Measurements from ENCODE around the gene BSDC1.

Gene BSDC1

GRCh38 chr1:32426489-32427255 lies 32.4 kb upstream of the BSDC1 start:
- ChIA-PET POLR2A (interaction anchor here (1.6 kb wide), 1 partner anchor 198 kb away, joined by 3 read pairs; no protein-coding TSS in a partner anchor), CTCF (interaction anchor here (0.8 to 1.3 kb wide), 2 partner anchors 13 to 22 kb away, joined by 5 read pairs; no protein-coding TSS in a partner anchor)
- no peak for DNase-seq (ENCODE audit: extremely low spot score)
- no peak for TF ChIP-seq NFRKB (IDR thresholded peaks at IDR 0.05)

GRCh38 chr1:32421775-32422174 lies 27.5 kb upstream of the BSDC1 start:
- TF ChIP-seq FOXK2 (IDR thresholded peaks at IDR 0.05), result no peak
- TF ChIP-seq NFRKB (IDR thresholded peaks at IDR 0.05), result no peak
- TF ChIP-seq CTBP1 (IDR thresholded peaks at IDR 0.05; ENCODE audit: borderline replicate concordance), result no peak
- POLR2A ChIA-PET, result no interaction called here
- DNase-seq (ENCODE audit: extremely low spot score), result no peak
- CTCF ChIA-PET, result interaction anchor here (2.0 kb wide), 1 partner anchor 21 kb away, joined by 5 read pairs; no protein-coding TSS in a partner anchor

DNA sequence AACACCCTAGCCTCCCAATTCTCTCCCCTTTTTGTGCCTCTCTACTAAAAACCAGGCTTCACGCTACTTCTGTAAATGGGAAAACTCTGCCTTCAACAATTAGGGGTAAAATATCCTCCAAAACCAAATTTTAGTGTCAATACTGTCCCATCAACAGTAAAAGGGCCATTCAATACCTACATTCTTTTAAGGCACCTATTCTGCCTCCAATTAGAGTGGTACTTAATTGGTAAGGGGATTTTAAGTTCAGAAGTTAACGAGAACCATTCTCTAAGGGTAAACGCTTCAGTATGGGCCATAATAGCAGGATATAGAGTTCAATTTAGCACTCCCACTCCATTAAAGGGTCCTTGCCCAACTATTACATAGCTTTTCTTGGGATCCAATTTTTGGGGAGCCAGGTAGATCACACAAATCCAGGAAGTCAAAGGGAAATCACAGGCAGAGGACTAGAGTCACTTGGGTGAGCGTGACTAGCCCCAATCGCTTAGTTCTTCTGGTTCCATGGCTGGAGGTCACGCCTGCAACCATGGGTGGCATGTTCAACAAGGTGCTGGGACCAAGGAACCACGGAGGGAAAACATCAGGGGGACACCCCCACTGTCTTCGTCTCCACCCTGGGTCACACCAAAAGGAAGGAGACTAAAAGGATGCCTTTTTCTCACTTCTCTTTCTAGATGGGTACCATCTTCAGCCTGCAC lies 20.1 kb upstream of the BSDC1 start:
- no peak for TF ChIP-seq SP1 (IDR thresholded peaks at IDR 0.05)
- TF ChIP-seq BHLHE40 (IDR thresholded peaks at IDR 0.05; ENCODE audit: borderline replicate concordance), result no peak
- no peak for TF ChIP-seq HDGF (IDR thresholded peaks at IDR 0.05; ENCODE audit: borderline replicate concordance)
- TF ChIP-seq FOXM1 (IDR thresholded peaks at IDR 0.05; ENCODE audit: borderline replicate concordance), result no peak
- TF ChIP-seq, protein P1, sequence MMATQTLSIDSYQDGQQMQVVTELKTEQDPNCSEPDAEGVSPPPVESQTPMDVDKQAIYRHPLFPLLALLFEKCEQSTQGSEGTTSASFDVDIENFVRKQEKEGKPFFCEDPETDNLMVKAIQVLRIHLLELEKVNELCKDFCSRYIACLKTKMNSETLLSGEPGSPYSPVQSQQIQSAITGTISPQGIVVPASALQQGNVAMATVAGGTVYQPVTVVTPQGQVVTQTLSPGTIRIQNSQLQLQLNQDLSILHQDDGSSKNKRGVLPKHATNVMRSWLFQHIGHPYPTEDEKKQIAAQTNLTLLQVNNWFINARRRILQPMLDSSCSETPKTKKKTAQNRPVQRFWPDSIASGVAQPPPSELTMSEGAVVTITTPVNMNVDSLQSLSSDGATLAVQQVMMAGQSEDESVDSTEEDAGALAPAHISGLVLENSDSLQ (IDR thresholded peaks at IDR 0.05), result no peak
- TF ChIP-seq NFRKB (IDR thresholded peaks at IDR 0.05), result no peak
- no peak for TF ChIP-seq CTBP1 (IDR thresholded peaks at IDR 0.05; ENCODE audit: borderline replicate concordance)
- TF ChIP-seq ELF4 (IDR thresholded peaks at IDR 0.05), result no peak
- ChIA-PET POLR2A (no interaction called here), CTCF (interaction anchor here (1.0 to 2.9 kb wide), 3 partner anchors 8 to 13 kb away, joined by 3 to 16 read pairs (median 5); no protein-coding TSS in a partner anchor)
- no peak for DNase-seq (ENCODE audit: extremely low spot score)

DNA sequence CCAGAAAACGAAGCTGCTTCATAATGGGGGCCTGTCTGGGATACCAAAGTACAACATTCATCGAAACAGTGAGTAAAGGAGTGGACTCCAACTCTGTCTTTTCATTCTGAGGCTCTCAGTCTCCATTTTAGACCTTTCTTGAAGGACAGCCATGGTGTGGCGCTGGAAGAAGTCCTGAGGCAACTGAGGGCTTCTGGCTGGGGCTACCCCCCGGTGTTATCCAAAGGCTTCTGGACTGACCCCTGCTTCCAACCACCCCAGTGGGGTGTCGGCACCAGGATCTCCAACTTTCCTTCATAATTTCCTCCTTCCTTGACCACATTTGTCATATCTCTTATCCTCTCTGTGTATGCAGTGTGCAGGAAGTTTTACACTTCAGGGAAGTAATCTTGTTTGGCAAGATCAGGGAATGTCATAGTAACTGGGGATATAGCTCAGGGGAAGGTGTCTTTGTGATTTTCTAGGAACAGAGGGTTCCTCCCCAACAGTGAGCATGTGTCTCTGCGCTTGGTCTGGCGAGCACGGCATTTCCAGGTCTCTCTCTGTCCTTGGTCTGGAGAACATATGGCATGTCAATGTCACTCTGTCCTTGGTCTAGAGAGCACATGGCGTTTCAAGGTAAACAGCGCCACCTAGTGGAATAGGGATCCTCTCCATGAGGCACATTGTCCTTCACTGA lies 19.4 kb upstream of the BSDC1 start:
- ChIA-PET POLR2A (no interaction called here), CTCF (interaction anchor here (0.7 to 2.9 kb wide), 7 partner anchors 8 to 197 kb away, joined by 3 to 16 read pairs (median 3); no protein-coding TSS in a partner anchor)
- TF ChIP-seq ZNF384 (IDR thresholded peaks at IDR 0.05) (no peak), ARNT (IDR thresholded peaks at IDR 0.05) (no peak), L3MBTL2 (conservative IDR thresholded peaks at IDR 0.05) (peak; percentile 75), FOXA1 (IDR thresholded peaks at IDR 0.05) (no peak), CTBP1 (IDR thresholded peaks at IDR 0.05; ENCODE audit: borderline replicate concordance) (no peak), TARDBP (IDR thresholded peaks at IDR 0.05) (no peak)
- TF ChIP-seq, protein P1 (IDR thresholded peaks at IDR 0.05), result peak; percentile 91
- DNase-seq (ENCODE audit: extremely low spot score), result peak; percentile 83

DNA sequence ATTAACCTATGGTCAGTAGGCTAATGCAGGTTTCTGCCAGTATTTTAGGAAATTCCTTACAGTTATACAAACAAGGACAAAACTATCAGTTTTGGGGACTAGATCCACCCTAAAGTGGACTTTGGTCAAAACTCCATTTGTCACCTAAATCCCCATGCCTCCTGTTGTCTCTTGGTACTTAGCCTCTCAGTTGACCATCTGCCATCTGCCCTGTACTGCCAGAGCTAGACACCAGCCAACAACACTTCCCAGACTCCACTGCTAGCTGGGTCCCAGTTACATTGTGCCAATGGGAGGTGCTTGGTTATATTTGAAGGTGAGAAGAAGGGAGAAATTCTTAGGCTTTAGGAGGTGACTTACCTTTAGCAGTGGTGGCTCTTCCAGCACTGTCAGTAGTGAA lies 17.0 kb upstream of the BSDC1 start:
- DNase-seq (ENCODE audit: extremely low spot score), result no peak
- TF ChIP-seq NFRKB (IDR thresholded peaks at IDR 0.05) (no peak), TARDBP (IDR thresholded peaks at IDR 0.05) (no peak), FOXM1 (IDR thresholded peaks at IDR 0.05; ENCODE audit: borderline replicate concordance) (no peak), L3MBTL2 (conservative IDR thresholded peaks at IDR 0.05) (no peak), SUZ12 (IDR thresholded peaks at IDR 0.05) (no peak), ARNT (IDR thresholded peaks at IDR 0.05) (no peak), FOXA1 (IDR thresholded peaks at IDR 0.05) (no peak)
- TF ChIP-seq, protein P1 (IDR thresholded peaks at IDR 0.05), result no peak
- ChIA-PET CTCF (interaction anchor here (1.2 kb wide), 1 partner anchor 10 kb away, joined by 7 read pairs; no protein-coding TSS in a partner anchor), POLR2A (interaction anchor here (0.6 to 1.5 kb wide), 2 partner anchors 17 to 57 kb away, joined by 3 to 8 read pairs; partner anchors contain the start of gene BSDC1)

DNA sequence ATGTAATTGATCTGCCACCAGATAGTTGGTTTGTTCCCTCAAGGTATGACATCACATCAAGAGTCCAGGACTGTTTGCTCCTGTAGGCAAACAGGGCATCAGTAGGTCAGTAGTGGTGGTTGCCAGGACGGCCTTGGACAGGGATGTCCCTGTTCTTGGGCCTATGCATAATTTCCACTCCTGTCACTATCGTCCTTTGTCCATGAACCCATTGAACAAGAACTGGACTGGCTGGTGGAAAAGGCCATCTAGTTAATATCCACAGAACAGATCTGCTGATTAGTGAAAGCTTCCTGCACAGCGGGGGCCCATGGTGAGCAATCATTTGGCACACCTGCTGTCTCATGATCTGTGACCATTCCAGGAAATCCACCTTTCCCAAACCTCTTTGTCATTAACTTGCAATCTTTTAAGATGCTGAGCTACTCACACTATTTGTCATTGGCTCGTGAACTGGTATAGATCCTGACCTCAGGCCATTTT lies 12.4 kb upstream of the BSDC1 start:
- no peak for TF ChIP-seq LEF1 (IDR thresholded peaks at IDR 0.05; ENCODE audit: borderline replicate concordance)
- ChIA-PET POLR2A (interaction anchor here (1.2 kb wide), 1 partner anchor 12 kb away, joined by 5 read pairs; the partner anchor contains the start of gene BSDC1), CTCF (interaction anchor here (0.5 to 1.2 kb wide), 2 partner anchors 8 to 95 kb away, joined by 3 to 4 read pairs; no protein-coding TSS in a partner anchor)
- DNase-seq (ENCODE audit: extremely low spot score), result no peak

All from HEK293T (cell line).